SKM-1 treated with dmso at 0.1 percent for 144 hours (cell line): ENCODE measurements around the gene STK11.

Source experiments
- DNase-seq: peaks from one replicate; lab custom pipeline; 2025; ENCODE audit not compliant: unreplicated experiment; lab: John Stamatoyannopoulos, UW

STK11 gene, protein sequence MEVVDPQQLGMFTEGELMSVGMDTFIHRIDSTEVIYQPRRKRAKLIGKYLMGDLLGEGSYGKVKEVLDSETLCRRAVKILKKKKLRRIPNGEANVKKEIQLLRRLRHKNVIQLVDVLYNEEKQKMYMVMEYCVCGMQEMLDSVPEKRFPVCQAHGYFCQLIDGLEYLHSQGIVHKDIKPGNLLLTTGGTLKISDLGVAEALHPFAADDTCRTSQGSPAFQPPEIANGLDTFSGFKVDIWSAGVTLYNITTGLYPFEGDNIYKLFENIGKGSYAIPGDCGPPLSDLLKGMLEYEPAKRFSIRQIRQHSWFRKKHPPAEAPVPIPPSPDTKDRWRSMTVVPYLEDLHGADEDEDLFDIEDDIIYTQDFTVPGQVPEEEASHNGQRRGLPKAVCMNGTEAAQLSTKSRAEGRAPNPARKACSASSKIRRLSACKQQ

DNA sequence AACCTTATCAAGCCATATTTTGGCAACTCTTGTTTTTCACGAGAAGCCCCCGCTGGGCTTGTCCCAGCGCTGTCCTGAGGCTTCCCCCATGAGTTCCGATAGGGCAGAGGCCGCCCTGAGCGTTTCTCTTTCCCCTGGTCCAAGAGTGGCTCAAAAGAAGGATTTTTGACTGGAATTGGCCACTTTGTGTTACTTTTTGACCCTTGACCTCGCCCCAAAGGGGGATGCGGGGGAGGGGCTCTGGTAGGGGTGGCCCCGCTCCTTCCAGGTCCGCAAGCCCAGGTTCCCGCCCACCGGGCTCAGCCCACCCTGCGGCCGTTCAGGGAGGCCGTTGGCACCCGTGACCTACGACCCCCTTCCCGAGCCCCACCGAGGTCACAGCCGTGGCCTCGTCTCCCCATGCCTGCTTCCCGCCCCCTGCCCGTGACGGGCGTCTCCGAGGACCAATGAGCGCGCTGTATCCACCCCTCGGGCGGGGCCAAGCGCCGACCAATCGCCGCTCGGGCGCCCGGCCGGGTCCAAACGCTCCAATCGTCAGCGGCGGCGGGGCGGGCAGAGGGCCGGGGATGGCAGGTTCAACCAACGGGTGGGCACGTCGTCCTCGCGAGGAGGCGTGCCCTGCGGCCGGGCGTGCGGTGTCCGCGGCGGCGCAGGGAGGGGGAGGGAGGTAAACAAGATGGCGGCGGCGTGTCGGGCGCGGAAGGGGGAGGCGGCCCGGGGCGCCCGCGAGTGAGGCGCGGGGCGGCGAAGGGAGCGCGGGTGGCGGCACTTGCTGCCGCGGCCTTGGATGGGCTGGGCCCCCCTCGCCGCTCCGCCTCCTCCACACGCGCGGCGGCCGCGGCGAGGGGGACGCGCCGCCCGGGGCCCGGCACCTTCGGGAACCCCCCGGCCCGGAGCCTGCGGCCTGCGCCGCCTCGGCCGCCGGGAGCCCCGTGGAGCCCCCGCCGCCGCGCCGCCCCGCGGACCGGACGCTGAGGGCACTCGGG is at the start of gene STK11:
TSS of gene STK11 (plus strand) at position 665 of the 986 bp plus-strand sequence. CDS start 1,136 bp downstream, outside the sequence.
- DNase-seq, result peak; percentile 93

GRCh38 chr19:1156305-1156801 is 49.2 kb upstream of the STK11 start:
- no peak for DNase-seq

- DNase-seq, result no peak
Observed at GRCh38 chr19:1156830-1157615, 48.6 kb upstream of the STK11 start.

- DNase-seq, result no peak
Observed at GRCh38 chr19:1157931-1158884, 47.4 kb upstream of the STK11 start.

GRCh38 chr19:1158885-1159448 is 46.6 kb upstream of the STK11 start:
- no peak for DNase-seq

- no peak for DNase-seq
Observed at GRCh38 chr19:1159864-1160595, 45.5 kb upstream of the STK11 start.

GRCh38 chr19:1161716-1162115 is 43.9 kb upstream of the STK11 start:
- DNase-seq, result no peak

- no peak for DNase-seq
Observed at GRCh38 chr19:1162404-1163282, 42.9 kb upstream of the STK11 start.

DNA sequence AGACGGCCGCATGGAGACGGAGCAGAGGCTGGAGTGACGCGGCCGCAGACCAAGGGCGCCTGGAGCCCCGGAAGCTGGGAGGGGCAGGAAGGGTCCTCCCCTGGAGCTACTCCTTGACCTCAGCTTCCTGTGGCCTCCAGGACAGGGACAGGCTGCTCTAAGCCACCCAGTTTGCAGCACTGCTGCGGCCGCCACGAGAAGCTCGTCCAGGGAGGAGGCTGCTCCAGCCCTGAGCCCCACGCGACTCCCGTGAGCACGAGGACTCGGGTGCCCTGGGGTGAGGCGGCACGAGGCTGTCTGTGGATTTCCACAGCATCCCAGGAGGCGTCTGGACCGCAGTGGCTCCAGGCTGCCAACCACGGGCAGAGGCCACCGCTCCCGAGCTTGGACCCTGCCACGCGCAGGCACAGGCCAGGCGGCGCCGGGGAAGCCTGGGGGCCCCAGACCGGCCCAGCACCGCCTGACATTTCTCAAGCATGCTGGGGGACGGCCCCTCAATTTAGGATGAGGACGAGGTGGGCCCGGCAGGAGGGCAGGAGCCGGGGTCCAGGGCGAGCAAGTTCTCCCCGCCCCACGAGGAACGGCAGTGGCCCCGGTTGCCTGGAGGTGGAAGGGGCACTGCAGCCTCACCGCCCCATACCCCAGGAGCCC is 42.2 kb upstream of the STK11 start:
- no peak for DNase-seq

- DNase-seq, result no peak
Observed at GRCh38 chr19:1163934-1164683, 41.5 kb upstream of the STK11 start.

GRCh38 chr19:1164684-1165531 is 40.7 kb upstream of the STK11 start:
- no peak for DNase-seq

DNA sequence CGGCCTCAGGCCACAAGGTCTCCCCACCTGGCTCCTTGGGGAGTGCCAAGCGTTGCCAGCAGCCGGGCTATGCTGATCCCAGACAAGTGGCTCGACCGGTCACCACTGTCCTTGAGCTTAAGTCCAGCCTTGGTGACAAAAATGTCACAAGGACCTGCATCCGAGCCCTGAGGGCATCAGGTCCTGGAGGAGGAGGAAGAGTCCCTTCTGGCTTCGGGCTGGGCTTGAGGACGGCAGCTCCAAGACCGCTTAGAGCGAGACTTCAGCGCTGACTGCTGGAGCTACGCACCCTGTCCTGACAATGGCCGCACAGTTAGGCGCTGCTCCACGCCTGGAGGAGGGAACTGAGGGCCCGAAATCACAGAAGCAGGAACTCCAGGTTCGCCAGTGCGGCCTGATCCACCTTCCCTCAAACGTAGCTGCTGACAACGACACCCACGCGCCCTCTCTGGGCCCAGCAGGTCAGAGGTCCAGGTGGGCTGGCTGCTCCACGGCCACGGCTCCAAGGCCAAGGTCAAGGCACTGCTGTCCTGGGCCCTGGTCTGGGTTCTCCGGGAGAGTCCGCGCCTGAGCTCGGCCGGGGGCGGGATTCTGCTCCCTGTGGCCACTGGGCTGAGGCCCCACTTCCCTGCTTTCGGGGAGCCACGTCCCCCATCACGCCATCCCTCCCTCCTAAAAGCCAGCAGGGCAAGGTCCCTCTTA is 38.6 kb upstream of the STK11 start:
- no peak for DNase-seq

DNA sequence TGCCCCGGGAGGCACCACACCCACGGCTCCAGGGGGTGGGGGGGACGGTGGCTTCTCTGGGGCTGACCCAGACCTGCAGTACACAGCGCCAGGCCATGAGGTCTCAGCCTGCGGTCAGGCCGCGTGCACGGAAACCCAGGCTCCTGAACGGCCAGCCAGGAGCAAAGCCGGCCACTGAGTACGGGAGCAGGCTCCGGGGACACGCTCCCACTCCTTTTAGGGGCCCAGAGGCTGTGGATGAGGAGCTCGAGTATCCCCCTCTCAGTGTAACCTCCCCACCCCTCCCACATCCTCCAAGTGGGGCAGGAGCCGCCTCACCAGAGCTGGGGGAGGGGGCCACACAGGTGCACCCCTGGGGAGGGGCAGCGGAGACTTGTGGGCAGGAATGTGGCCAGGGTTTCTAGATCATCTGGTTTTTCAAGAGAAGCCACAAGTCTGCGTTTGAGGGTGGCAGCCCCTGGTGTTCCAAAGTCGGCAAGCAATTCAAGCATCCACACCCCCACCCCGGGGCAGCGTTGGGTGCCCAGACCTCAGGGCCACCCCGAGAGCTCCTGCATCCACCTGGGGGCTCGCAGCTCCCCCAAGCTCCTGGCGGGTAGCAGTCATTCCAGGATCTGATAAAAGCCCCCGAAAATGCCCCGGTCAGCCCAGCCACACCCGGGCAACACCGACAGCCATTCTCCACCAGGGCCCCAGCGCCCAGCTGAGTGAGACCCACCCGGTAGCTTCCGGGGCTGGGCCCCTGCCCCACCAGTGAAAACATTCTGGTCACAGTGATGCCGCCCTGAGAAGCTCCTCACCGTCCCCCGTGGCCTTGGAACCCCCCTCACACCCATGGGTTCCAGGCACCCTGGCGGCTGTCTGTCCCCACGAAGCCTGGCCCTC is 37.6 kb upstream of the STK11 start:
- no peak for DNase-seq
